GM19193 (cell line): ENCODE data around the gene GP5.

ENCODE experiments used
- POLR2A ChIP-seq: IDR thresholded peaks from 4 replicates; pipeline ENCODE4 v1.6.1; 2011; ENCODE audit not compliant: insufficient read depth, insufficient read length; ENCODE audit errors: extremely low read depth

The GP5 gene

DNA sequence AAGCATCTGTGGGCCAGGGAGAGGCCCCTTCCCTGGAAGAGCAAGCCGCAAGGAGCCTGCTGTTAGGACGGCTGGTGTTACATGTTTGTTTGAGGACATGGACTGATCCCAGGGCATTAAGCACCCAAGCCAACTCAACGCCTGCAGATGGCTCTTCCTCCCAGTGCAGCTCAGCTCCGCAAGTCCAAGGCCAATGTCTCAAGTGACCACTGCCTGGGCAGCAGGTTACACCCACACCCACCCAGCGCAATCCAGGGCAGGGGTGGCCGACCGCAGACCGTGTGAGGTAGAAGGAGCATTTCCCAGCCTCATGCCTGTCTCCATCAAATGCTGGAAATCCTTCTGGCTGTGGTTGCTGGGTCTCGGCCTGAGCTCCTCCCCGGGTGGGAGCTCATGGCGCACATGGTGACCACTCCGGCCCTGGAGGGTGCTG lies 14.5 kb downstream of the GP5 start:
- no peak for TF ChIP-seq POLR2A

DNA sequence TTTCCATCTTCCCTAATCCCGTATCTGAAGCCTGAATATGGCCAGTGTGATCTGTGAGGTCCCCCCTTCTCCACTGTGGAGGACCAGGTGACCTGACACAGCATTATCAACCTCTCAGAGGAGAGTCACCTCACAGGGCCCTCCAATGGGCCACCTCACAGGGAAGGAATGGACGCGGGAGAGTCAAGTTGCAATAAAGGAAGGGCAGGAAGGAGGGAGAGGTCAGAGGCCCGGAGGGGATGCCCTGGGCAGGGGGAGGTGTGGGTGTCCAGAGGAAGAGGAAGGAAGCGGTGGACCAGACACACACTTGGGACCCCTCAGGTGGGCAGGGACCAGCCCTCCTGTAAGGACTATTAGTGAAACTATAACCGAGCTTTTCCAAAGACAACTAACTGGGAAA lies 14.9 kb downstream of the GP5 start:
- no peak for TF ChIP-seq POLR2A

DNA sequence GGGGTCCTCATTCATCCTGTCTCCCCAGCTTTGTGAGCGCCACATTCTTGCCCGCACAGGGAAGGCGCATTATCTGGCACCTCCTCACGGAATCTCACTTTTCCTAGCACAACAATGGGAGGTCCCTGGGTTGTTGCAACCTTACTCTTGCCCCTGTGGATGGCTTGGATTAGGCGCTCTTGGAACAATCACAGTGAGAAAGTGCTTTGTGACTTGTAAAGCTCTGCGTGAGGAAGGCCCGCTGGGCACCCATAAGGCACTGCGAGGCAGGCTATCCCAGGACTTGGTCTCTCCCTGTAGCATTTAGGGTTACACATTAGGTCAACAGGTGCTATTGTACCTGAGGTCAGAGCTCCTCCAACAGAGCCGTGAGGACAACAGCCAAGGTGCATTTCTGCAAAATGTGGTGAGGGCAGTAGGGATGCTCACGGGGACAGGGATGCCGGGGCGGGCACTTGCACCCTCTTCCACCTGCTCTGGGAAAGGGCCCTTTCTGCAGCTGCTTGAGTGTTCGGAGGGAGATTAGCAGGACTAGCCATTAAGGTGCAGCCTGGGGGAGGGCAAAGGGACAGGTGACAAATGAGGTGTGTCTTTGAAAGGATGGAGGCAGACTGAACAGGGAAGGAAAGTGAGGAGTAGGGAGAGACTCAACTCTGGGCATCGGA lies 15.7 kb downstream of the GP5 start:
- TF ChIP-seq POLR2A, result no peak

DNA sequence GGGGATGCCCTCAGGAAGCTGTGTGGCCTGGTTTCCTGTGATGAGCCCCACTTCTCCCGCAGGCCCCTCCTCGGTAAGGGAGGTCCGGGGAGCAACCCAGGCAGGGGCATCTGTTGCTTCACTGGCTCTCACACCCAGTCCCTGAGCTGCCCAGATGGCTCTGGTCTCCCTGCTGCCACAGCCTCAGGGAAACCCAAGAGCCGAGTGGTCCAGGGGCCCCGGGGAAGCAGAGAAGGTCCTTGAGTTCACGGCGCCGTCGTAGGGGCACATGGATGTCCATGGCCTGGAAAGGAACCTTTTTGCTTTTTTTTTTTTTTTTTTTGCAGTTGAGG lies 16.2 kb downstream of the GP5 start:
- no peak for TF ChIP-seq POLR2A

DNA sequence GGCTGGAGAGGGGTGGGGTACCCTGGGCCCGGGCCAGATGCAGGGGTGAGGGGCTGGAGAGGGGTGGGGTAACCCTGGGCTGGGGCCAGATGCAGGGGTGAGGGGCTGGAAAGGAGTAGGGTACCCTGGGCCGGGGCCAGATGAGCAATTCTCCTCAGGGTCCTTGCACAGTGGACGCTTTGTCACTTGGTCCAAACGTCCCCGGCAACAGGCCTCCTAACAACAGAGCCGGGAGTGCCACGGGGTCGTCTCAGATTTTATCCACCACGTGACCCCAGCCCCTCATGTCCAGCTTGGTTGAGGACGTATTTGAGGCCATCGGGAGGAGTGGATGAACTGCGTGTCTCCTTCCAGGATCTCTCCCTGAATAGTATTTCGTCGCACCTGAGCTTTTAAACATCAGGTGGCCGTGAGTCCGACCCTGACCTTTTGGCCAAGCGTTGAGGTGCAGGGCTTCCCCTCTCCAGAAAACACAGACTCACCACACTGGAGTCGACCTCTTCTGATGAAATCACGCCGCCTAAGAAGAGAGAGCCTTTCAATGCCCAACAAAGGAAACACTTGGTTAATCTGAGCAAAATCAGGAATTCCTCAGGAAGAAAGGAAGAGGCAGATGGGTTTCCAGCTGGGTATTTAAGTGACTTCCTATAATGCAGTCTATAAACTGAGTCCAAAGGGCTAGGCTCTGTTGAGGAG lies 16.7 kb downstream of the GP5 start:
- no peak for TF ChIP-seq POLR2A

DNA sequence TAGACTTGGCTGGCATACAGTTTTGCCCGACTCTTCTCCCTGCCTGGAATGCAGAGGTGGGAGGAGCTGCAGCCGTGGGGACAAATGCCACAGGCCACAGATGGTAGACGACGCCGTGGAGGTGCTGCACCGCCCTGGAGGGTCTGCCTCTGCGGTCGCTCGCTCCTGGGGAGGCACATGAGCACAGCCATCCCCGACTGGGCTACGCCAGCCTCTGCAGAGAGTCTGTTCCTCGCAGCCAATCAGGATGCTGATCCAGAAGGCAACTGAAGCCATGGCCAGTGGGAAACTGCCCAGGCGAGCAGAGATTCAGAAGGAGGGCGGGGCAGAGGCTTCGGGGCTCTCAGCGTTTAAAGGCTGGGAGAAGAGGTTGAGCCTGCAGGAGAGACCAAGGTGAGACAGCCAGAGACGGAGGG lies 17.6 kb downstream of the GP5 start:
- TF ChIP-seq POLR2A, result no peak

DNA sequence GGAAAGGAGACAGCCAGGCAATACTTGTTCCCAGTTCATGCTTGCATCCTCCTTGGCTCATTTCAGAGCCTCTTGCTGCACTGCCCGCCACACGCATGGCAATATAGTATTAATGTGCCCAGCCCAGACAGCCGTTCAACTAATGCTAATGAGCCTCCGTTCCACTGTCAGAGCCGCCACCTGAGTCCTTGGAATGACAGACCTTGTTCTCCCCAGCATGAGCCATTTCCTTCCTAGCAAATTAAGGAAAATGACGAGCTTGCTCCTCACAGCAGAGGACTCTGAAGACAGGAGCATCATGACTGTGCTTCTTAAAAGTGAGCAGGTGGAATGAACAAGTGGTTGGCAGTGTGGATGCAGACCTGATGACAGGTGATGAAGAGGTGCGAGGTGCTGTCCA lies 18.7 kb downstream of the GP5 start:
- no peak for TF ChIP-seq POLR2A

DNA sequence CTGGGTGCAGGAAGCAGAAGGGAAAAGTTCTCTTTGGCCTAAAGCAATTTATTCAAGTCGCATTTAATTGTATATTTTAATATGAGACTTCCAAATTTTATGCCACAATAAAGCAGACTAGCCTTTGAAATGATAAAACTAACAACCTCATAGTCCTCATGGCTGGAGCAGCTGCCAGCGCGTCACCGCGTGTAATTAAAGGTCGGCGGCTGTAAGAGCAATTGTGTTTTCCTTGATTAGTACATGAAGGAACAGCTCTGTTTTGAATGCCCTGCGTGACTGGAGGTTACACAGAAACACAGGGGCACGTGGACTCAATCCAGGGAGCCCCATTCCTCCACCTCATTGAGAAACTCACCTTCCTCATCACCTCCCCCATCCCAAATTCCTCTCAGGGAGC lies 19.4 kb downstream of the GP5 start:
- TF ChIP-seq POLR2A, result no peak

DNA sequence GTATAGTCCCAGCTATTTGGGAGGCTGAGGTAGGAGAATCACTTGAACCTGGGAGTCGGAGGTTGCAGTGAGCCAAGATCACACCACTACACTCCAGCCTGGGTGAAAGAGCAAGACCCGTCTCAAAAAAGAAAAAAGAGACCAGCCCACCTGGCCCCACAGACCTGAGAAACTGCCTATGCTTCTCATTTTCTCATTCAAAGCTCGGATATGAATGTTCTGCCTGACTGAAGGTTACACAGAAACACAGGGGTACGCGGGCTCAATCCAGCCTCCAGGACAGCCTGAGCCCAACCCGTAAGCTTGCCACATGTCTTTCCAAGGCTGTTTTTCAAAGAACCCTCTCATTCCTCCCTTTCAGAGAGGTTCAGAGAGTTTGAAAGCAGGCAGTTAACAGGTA lies 19.8 kb downstream of the GP5 start:
- no peak for TF ChIP-seq POLR2A

DNA sequence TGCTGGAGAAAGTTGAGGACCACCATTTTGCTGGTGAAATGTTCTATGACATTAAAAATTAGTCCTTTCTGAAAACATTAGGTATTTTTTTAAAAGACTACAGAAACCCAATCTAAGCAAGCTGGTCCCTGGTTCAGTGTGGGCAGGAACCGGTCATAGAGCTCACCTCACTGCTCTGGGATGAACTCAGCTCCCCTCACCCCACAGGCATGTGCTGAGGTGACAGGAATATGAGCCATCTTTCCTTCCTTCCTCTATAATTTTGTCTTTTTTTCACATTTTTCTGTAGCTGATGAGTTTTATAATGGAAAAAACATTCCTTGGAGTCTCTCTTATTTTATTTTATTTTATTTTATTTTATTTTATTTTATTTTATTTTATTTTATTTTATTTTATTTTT lies 21.4 kb downstream of the GP5 start:
- no peak for TF ChIP-seq POLR2A

DNA sequence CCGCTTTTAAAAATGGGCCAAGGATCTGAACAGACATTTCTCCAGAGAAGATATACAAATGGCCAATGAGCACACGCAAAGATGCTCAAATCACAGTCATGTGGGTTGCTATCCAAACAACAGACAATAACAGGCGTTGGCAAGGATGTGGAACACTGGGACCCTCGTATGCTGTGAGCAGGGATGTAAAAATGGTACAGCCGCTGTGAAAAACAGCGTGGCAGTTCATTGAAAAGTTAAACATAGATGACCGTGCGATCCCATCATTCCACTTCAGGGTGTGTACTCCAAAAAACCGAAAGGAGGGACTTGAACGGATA lies 22.9 kb downstream of the GP5 start:
- TF ChIP-seq POLR2A, result no peak

DNA sequence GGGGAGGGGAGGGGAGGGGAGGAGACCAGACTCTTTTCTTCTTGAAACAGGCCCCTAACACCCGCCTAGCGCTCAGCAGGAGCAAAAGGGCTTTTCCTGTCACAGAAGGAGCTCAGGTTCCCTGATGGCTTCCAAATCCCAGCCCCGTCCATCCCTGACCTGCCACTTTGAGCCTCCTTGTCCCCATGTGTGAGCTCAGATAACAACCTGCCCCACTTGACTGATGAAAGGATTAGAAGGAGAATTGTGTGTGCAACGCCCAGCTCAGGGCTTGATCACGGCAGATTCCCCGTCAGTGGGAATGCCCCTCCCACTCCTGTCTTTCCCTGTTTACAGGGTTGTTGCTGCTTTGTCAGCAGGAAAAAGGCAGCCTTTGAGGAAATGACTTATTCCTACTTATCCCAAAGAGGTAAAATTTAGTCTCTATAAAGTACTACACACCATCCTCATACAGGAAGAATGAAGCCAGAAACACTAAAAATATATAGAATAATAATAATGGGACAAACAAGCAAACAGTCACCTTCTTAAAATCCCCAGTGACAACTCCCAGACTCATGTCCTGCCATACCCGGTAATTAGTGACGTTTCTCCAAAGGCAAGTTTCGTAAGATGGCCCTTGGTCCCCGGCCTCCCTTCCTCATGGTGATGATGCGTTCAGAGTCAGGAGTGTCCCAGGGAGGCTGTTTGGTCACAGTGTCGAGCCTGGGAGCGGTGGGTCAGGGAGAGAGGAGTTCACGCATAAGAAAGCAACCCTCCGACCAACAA lies 23.4 kb downstream of the GP5 start:
- TF ChIP-seq POLR2A, result no peak

DNA sequence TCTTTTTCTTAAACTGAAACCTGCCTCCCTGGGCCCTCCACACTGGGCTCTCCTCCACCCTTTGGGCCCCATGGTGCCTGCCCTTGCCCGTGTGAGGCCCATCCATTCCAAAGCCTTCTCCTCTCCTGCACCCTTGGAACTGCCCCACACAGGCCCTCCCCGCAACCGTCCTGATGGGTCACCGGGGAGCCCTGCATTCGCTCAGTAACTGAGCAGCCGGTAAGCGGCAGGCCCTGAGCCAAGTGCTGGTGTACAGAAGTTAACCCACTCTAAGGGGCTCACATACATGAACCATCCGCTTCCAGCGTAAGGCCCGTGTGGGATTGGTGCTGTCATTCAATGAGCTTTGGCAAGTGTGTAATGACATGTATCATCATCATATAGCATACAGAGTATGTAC lies 24.1 kb downstream of the GP5 start:
- TF ChIP-seq POLR2A, result no peak

DNA sequence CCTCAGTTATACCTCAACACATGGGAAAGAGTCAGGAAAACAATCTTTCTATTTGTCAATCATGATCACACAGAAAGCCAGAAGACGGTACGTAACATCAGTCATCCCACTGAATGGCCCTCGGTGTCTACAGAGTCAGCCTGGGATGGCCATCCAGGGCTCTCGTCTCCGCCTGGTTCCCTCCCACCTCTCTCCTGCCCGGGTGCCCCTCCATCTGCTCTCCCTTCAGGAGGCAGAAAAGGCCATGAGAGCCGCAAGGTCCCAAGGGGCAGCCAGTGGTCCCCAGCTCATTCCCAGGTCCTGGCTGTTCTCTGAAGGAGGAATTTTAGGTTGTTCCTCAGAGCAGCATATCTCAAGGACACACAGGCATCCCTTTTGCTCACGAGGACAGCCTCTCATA lies 25.2 kb downstream of the GP5 start:
- TF ChIP-seq POLR2A, result no peak

DNA sequence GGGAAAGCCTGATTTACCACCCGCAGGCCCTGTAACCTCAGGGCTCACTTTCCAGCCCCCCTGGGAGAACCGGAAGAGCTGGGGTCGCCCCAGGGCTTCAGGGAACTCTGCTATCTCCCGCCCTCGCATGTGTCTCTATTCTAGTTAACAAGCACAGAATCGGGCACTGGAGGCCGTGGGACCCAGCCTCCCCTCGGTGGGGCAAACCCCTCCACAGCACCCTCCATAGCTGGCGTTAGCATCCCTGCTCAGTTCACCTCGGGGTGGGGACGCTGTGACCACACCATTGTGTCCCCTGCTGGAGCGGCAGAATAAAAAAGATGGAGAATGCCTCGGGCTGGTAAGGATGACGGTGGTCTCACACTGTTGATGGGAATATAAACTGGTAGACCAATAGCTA lies 26.0 kb downstream of the GP5 start:
- TF ChIP-seq POLR2A, result no peak

DNA sequence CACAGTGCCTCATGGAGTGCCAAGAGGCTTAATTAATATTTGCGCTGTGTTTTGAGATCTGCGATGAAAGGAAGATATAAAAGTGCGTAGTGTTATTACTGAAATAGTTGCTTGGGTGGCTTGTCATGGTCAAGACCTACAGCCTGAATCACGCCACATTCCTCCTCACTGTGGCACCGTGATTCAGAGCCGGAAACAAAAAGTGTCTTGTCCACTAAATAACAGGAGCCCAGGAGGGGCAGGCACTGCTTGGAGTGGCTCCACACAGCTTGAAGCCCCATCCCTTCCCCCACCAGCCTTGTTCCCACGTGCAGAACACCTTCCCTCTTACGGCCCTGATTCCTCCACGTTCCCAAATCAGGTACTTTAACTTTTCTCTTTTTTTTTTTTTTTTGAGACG lies 28.3 kb downstream of the GP5 start:
- no peak for TF ChIP-seq POLR2A

DNA sequence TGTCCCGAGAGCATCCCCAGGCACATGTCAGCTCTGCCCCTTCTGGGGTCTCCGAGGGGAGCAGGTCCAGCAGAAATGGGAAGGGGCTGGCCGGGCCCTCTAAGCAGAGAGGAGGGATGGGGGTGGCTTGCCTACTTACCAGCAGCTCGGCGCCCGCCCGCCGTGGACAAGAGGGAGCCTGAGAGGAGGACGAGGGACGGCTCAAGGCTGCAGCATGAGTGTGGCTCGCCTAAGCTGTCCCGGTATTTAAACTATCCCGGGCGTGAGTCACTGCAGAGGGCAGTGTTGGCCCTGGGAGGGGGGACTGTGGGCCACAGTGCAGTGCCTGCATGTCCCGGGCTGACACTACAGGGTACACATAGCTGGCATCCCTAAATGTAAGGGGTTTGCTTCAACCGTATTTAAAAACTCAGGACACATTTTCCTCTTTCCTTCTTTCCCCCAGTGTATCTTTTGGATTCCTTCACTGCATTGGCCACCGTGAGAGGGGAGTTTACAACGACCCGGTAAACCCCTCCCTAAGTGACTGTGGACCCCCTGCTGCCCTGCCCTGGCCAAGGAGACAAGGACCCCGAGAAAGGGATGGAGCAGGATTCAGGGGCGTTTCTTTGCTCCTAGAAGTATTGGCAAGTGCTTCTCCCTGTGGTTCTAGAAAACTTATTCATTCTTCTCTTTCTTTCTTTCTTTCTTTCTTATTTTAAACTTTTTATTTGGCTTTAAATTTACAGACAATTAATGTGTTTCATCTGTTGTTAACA lies 29.4 kb downstream of the GP5 start, which contains the start of gene LRRC15:
TSS of gene LRRC15 (minus strand) at position 222 of the 758 bp plus-strand sequence. CDS start 8,700 bp downstream, outside the sequence.
- no peak for TF ChIP-seq POLR2A
